GM19193 (cell line): ENCODE measurements around the gene IRS2.

Experiments
- POLR2A ChIP-seq: IDR thresholded peaks from 4 replicates; pipeline ENCODE4 v1.6.1; 2011; ENCODE audit not compliant: insufficient read depth, insufficient read length; ENCODE audit errors: extremely low read depth

Gene IRS2

GRCh38 chr13:109740121-109740520 lies 46.3 kb downstream of the IRS2 start:
- TF ChIP-seq POLR2A: no peak

- TF ChIP-seq POLR2A: no peak
Observed at GRCh38 chr13:109738298-109738746, 48.1 kb downstream of the IRS2 start.

GRCh38 chr13:109737606-109738005 lies 48.8 kb downstream of the IRS2 start:
- TF ChIP-seq POLR2A: no peak

GRCh38 chr13:109737046-109737573 lies 49.3 kb downstream of the IRS2 start:
- TF ChIP-seq POLR2A: no peak

- TF ChIP-seq POLR2A: no peak
Observed at GRCh38 chr13:109735436-109735966, 50.9 kb downstream of the IRS2 start.

- TF ChIP-seq POLR2A: no peak
Observed at GRCh38 chr13:109734002-109734785, 52.2 kb downstream of the IRS2 start.

- no peak for TF ChIP-seq POLR2A
Observed at GRCh38 chr13:109733550-109733949, 52.8 kb downstream of the IRS2 start.

GRCh38 chr13:109730812-109731335 lies 55.5 kb downstream of the IRS2 start:
- no peak for TF ChIP-seq POLR2A

- TF ChIP-seq POLR2A: no peak
Observed at GRCh38 chr13:109728791-109729731, 57.3 kb downstream of the IRS2 start.

GRCh38 chr13:109728061-109728460 lies 58.3 kb downstream of the IRS2 start:
- TF ChIP-seq POLR2A: no peak

GRCh38 chr13:109727251-109727650 lies 59.1 kb downstream of the IRS2 start:
- TF ChIP-seq POLR2A: no peak

- TF ChIP-seq POLR2A: no peak
Observed at GRCh38 chr13:109725995-109726637, 60.3 kb downstream of the IRS2 start.

GRCh38 chr13:109725297-109725696 lies 61.1 kb downstream of the IRS2 start:
- no peak for TF ChIP-seq POLR2A

- no peak for TF ChIP-seq POLR2A
Observed at GRCh38 chr13:109724603-109725002, 61.8 kb downstream of the IRS2 start.
